Measurements from ENCODE around the gene S100Z.

The S100Z gene

DNA sequence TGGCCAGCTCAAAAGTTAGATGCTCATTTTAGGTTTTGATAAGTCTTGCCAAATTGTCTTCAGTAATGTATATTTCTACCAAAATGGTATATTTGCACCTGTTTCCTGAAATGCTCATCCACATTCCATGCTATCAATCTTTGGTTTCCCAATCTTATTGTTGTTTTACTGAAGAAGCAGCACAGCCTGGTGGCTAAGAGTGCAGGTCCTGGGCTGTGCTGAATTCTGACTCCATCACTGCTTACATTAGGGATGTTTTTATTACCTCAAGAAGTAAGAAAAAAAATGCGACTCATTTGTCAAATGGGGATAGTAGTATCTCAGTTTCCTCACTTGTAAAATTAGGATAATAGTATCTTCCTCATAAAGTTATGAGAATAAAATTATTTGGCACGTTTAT lies 13.6 kb upstream of the S100Z start:
- DNase-seq: no peak
- intact Hi-C loops (cut with DNase I; ENCODE audit: low total_unique reads): no loop called here
- H3K9me3 ChIP-seq: no peaks in the 10 kb centered on the region
- TF ChIP-seq, protein P1, sequence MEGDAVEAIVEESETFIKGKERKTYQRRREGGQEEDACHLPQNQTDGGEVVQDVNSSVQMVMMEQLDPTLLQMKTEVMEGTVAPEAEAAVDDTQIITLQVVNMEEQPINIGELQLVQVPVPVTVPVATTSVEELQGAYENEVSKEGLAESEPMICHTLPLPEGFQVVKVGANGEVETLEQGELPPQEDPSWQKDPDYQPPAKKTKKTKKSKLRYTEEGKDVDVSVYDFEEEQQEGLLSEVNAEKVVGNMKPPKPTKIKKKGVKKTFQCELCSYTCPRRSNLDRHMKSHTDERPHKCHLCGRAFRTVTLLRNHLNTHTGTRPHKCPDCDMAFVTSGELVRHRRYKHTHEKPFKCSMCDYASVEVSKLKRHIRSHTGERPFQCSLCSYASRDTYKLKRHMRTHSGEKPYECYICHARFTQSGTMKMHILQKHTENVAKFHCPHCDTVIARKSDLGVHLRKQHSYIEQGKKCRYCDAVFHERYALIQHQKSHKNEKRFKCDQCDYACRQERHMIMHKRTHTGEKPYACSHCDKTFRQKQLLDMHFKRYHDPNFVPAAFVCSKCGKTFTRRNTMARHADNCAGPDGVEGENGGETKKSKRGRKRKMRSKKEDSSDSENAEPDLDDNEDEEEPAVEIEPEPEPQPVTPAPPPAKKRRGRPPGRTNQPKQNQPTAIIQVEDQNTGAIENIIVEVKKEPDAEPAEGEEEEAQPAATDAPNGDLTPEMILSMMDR (IDR thresholded peaks at IDR 0.05): no peak
- H3K4me3 ChIP-seq: no peak overlapping the region
- no peak overlapping the region for H3K27ac ChIP-seq
- H3K4me1 ChIP-seq: no peaks in the 10 kb centered on the region
- peaks cover 0 to 8% (median 0%) of the 10 kb centered on the region in 3 donors for H3K36me3 ChIP-seq
- H3K27me3 ChIP-seq: no peaks in the 10 kb centered on the region

DNA sequence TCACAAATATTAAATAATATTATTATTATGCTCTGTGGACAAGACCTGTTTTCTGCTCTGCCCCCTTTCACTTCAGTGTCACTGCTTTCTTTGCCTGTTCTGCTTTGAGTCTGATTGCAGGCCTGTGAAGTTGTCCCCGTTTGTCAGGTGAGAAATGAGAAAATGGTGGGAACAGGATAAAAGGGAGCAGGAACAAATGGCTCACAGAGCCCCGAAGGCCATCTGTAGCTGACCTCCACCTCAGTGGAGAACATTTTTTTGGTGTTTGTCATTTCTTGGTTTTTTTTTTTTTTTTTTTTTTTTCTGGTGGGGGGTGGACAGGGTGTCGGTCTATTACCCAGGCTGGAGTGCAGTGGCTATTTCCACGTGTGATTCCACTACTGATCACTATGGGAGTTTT lies 13.2 kb upstream of the S100Z start:
- peak in 1 of 2 donors; percentile 3 for DNase-seq
- Histone ChIP-seq H3K4me1 (no peaks in the 10 kb centered on the region), H3K9me3 (no peaks in the 10 kb centered on the region), H3K27ac (no peak overlapping the region), H3K4me3 (no peak overlapping the region), H3K36me3 (peaks cover 0 to 8% (median 0%) of the 10 kb centered on the region in 3 donors), H3K27me3 (no peaks in the 10 kb centered on the region)
- intact Hi-C loops (cut with DNase I; ENCODE audit: low total_unique reads): no loop called here
- TF ChIP-seq, protein P1 (IDR thresholded peaks at IDR 0.05): no peak

DNA sequence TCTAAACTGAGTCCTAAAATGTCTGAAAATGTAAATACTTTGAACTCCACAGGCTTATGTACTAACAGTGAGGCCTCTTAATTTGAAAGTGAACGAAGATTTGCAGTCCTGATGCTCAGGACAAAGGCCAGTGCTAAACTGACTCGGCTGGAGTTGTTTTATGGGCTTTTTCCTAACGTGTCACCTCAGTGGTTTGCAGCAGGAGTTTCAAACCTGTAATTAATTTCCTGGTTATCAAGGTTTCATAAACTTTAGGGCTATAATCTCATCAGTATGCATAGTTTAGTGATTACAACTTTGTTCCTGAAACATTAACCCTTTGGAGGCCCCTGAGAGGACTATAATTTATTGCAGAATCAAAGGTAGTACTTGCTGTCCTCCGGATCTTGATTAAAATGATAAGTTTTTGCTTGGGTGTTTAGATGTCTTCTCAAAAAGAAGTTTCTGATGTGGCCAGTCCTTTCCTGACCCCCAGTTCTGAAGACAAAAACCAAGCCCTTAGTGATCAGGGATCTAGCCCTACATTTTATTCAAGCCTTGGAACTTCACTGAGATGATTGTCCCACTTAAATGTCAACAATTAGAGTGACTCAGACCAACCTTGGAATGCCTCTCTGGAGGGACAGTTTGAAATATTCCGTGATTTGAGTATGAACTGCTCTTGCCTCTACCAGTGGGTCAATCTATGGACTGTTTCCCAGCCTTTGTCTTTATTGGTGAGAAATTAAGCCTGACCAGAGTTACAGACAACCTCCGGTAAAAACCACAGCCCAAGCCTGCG lies 11.1 kb upstream of the S100Z start:
- no peak overlapping the region for H3K4me3 ChIP-seq
- H3K9me3 ChIP-seq: no peaks in the 10 kb centered on the region
- no peaks in the 10 kb centered on the region for H3K36me3 ChIP-seq
- DNase-seq: no peak
- intact Hi-C loops (cut with DNase I; ENCODE audit: low total_unique reads): no loop called here
- no peaks in the 10 kb centered on the region for H3K4me1 ChIP-seq
- H3K27me3 ChIP-seq: no peaks in the 10 kb centered on the region
- TF ChIP-seq, protein P1 (IDR thresholded peaks at IDR 0.05): no peak
- H3K27ac ChIP-seq: no peak overlapping the region

DNA sequence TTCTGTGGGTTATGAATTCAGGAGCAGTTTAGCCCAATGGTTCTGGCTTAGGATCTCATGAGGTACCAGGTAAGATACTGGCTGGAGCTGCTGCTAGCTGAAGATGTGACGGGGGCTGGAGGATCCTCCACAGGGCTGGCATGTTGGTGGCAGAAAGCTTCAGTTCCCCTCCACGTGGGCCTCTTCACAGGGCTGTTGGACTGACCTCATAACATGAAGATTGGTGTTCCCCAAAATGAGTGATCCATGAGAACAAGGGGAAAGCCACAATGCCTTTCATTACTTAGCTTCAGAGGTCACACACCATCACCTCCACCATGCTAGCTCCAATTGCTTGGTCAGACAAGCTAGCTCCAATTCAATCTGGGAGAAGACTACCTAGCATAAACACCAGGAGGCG lies 8.5 kb upstream of the S100Z start:
- intact Hi-C loops (cut with DNase I; ENCODE audit: low total_unique reads): no loop called here
- Histone ChIP-seq H3K4me1 (no peaks in the 10 kb centered on the region), H3K27ac (no peak overlapping the region), H3K9me3 (no peaks in the 10 kb centered on the region), H3K4me3 (no peak overlapping the region), H3K27me3 (no peaks in the 10 kb centered on the region), H3K36me3 (no peaks in the 10 kb centered on the region)
- DNase-seq: no peak
- TF ChIP-seq, protein P1 (IDR thresholded peaks at IDR 0.05): no peak

DNA sequence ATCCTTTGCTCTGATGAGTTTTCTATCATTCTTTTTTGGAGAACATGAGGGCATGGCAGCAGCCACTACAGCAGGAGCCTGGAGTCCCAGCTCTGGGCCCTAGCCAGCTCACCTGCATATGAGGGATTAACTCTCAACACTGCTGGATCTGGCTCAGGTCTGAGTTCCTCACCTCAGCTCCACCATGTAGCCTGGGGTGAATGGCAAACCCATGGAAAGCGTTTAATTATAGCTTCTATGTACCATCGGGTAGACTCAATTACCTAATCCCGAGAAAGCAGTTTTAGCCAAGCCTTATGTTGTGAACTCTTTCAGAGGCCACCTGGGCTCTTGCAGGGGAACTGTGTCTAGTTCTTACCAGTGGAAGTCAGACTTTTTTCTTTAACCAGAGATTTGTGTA lies 3.9 kb upstream of the S100Z start:
- DNase-seq: no peak
- TF ChIP-seq, protein P1 (IDR thresholded peaks at IDR 0.05): no peak
- Histone ChIP-seq H3K4me3 (no peak overlapping the region), H3K27me3 (no peaks in the 10 kb centered on the region), H3K9me3 (no peaks in the 10 kb centered on the region), H3K4me1 (no peaks in the 10 kb centered on the region), H3K36me3 (no peaks in the 10 kb centered on the region), H3K27ac (no peak overlapping the region)
- intact Hi-C loops (cut with DNase I; ENCODE audit: low total_unique reads): no loop called here

All from tibial artery (tissue), 4 donors.